NCI-H2227 (cell line): ENCODE measurements around the gene PCGF2.

Source experiments
- DNase-seq: peaks from one replicate; lab custom pipeline; 2025; ENCODE audit not compliant: unreplicated experiment; lab: John Stamatoyannopoulos, UW

PCGF2 gene

DNA sequence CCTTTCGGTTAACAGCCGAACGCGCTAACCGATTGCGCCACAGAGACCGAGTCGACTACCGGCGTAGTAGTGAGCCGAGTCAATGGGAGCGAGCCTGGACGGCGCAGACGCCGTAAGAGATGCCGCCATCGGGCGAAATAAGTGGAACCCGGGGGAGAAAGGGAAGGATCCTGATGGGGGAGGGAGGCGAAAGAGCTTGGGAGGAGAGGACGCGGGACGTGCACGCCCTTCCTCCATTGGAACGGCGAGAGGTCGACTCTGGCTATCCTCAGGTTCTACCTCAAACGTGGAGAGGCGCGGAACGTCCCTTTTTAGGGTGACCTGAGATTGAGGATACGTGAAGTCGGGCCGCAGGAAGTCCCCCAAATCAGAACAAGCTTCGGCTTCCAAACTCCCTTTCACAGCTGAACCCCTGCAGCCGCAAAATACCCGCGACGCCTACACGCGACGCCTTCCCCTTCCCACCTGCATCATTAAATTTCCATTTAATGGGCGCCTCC is 3.7 kb upstream of the PCGF2 start:
- DNase-seq: peak; percentile 94

DNA sequence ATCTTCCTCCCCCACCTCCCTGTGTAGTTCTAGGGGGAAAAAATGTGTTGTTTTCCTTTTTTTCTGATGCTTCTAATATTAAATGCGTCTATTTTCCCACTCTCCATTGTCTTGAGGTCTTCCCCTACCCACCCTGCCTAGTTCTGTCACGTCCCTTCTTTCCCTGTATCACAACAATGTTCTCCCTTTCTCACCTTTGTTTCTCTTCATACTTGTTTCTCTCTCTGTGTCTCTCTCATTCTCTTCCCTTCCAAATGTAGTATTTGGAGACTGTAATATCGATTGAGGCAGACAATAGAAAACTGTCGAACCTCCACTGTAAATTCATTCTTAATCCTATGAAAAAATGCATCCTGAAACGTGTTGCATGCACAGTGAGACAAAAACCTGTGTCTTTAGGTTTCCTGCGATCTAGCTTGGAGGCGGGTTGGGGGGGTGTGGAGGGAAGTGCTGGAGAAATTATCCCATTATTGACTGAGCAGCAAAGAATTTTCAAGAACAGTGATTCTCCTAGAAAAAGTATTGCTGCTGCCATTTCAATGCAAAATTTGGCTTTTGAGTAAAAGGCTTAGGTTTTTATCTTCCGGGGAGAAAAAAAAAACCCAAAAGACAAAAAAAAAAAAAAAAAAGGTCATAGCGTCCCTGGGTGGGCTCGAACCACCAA is 3.1 kb upstream of the PCGF2 start:
- peak; percentile 76 for DNase-seq

DNA sequence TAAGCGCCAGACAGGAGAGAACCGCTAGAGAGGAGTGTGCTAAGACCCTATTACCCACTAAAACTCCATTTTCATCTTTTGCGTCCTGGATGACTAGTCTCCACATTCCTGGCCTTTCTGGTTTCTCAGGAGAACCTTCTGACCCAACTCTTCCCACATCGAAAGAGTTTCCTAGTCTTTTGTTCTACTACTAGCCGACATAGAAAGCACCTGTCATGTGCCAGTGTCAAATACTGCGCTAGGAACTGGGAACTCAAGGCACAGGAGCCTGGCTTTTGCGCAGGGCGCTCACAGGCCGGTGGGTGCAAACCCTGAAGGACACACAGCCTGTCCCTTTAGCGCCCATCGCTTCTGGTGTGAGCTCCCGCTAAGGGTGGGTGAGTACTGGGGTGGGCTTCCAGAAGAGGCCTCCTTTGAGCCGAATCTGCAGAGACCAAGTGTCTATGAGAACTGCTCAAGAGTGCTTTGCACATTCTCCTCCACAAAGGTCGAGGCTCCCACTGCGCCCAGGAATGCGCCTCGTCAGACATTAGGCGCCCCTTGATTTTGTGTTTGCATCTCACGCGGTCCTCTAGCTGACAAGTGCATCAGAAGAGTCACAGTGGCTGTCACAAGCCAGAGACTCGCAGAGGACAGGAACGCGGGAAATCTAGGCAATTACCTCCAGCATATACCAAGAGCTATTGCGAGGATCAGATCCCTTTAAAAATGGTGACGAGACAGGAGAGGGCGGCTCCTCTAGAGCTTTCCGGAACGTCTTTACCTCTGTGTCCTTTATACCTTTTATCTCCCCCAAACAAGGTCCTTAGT is 2.4 kb upstream of the PCGF2 start:
- peak; percentile 70 for DNase-seq

DNA sequence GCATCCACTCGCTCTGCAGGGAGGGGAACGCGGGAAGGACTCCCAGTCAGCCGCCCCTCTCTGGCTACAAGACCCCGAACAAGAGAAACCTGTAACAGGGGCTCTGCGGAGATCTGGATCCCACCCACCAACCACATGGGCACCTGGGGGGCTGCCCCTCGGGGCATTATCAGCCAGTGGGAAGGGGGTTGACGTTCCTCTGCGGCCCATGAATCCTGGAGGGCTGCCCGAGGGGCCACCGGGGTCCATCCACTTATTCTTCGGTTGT is 1.8 kb upstream of the PCGF2 start:
- DNase-seq: peak; percentile 68

DNA sequence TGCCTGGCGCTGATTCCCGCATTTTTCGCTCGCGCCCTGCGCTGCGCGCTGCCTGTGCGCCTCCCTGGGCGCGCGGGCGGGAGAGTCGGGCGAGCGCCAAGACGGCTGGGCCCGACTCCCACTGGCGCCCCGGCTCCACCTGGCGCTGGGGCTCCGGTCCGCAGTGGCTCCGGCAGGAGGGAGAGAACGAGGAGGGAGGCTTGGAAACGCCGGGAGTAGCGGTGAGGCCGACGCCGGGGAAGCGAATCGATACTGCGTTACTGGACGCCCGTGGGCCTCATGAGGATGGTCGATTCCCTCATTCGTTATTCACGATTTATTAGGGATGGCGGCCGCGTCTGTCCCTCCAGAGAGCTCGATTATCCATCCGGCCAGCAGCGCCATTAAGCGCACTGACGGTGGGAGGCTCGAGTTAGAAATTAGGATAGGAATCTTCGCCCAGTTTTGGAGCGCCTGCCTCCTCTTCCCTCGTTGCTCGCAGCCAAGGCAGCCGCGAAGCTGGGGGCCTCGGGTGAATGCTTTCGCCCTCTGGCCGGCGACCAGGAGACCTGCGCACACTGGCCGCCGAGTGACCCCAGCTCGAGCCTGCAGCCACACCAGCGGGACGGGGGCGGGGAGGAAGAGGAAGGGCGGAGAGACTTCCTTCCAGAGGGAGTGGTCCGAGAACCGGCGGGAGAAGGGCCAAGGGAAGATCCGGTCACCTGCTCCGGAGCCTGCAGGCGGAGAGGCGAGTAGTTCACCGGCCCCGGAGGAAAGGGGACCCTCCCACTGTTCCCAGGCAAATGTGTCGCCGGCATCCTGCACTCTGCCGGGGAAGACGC is 1.3 kb upstream of the PCGF2 start:
- peak; percentile 72 for DNase-seq

DNA sequence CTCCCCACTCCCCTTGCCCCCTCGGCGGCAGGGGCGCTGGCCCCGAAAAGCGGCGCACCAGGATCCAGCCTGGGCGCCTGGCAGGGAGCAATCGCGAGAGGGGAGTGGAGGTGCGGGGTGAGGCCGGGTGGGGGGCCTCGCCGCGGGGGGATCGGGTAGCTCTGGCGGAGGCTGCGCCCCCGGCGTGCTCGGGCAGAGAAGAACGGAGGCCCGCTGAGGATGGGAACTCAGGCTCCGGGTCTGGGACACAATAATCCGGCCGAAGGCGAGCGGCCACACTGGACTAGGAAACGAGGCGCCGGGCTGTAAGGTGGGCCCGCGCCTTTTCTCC is 721 bp upstream of the PCGF2 start:
- DNase-seq: no peak

DNA sequence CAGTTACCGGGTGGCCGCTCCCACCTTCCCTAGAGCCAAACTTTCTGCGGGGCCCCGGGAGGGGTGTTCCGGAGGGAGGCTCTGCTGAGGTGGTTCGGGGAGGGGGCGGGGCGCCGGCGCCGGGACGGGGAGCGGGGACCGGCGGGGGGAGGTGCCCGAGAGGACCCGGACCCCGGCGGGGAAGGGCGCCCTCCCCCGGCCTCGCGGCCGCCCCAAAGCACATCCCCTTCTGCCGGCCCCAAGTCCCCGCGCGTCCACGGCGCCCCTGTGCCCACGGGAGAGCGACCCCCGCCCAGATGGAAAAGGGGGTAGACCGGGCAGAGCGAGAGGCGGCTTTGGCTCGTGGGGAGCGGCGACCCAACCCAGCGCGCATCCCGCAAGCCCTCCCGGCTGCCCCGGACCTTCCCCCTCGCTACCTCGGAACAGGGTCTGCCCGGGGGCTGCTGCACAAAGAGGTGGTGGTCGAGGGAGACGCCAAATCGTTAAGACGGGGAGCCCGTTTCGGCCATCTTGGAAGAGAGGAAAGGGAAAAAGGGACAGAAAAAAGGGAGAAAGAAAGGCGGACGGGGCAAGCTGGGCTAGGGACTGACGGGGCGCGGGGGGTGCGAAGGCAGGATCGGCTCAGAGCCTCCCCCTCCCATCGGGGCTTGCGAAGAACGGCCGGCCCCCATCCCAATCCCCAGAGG is 530 bp downstream of the PCGF2 start:
- peak; percentile 61 for DNase-seq

DNA sequence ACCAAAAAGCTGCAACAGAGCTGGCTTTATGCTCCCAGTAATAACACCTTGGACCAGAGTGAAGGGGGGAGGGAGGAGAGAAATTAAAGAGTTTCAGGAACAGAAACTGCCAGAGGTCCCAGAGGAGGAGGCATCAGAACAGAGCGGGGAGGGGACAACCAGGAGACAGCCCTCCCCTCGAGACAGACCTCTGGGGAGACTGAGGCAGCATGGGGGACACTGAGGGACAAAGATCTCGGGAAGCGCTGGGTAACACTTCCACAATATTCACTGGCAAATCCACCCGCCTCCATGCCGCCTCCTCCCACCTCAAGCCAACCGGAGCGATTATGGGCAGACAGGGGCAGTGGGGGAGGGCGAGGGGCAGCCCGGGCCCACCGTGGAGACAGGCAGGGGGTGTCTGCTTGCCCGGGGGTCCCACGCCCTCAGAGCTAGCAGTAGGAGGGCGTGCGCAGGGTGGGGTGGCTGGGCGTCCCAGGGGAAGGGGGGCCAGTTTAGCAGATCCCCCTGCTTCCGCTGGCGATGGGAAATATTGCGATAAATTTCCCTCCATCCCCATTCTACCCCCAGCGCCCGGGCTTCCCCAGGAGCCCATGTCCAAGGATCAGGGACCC is 1.2 kb downstream of the PCGF2 start:
- no peak for DNase-seq

DNA sequence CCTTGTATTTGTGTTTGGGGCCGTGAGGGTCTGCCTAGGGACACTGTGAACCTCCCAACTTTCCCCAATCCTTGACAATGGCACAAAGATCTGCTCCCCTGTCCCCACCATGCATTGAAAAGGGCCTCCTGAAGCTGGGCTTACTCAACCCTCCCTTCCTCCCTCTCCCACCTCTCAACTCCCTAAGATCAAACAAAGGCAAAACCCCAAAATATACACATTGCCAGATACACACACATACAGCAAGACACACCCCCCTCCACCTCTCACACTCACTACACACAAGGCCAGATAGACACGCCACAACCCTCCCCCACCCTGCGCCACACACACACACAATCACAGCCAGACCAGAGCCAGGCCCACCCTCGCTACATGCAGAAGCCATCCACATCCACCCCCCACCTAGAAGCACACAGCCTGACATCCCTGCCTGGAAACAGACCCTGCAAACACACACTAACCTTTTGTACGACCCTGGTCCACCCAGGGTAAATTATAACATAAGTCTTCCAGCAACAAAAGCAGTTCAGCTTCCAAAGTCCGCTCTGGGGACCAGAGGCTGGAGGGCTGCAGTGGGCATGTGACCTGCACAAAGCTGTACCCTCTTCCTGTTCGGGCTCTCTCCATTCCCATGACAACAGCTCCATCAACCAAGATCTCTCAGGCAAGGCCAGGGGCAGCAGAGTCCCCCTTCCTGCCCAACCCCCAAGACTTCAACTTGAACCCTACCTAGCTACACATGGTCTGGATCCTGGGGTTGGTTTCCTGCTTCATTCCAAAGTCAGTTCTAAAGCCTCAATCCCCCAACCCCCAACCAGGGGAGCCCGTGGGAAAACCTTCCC is 1.9 kb downstream of the PCGF2 start:
- DNase-seq: peak; percentile 52

DNA sequence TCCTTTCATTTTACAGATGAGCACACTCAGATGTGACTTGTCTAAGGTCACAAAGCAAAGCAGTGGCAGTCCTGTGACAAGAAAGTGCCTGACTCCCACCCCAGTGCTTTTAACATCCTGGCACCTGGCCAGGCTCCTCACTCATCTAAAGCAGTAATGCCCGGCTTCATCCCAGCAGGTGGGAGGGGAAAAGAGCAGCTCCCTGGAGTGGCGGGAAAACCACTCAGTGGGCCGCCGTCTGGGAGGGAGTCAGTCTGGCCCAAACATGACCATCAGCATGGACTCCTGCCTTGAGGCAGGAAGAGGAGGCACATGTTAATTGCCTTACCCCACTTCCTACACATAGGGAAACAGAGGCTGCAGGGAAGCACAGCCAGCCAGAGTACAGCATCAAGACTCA is 2.6 kb downstream of the PCGF2 start:
- DNase-seq: peak; percentile 78

DNA sequence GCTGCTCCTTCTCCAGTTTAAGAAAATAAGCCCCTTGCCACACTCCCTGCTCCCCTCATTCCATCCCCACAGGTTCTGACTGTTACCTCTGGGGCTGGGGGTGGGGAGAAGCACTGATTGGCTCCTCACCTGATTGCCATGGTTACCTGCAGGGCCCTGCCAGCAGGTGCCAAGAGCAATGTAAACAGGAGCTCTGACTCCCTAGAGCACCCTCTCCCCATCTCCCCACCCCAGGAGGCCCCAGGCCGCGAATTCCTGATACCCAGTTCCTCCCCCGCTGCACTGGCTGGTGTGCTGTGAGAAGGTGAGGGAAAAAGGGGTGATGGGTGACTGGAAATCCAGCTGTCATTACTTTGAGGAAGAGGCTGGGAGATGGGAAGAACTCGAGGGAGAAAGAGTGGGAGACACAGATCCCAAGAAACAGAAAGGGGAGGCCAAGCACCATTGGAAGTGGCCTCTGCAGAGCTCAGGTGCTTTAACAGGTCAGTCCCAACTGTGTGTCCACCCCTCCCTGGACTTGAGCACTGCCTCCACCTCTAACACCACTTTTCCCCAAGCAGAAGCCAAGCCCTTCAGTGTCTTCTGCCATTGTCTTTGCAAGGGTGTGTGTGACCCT is 4.5 kb downstream of the PCGF2 start:
- DNase-seq: peak; percentile 22

DNA sequence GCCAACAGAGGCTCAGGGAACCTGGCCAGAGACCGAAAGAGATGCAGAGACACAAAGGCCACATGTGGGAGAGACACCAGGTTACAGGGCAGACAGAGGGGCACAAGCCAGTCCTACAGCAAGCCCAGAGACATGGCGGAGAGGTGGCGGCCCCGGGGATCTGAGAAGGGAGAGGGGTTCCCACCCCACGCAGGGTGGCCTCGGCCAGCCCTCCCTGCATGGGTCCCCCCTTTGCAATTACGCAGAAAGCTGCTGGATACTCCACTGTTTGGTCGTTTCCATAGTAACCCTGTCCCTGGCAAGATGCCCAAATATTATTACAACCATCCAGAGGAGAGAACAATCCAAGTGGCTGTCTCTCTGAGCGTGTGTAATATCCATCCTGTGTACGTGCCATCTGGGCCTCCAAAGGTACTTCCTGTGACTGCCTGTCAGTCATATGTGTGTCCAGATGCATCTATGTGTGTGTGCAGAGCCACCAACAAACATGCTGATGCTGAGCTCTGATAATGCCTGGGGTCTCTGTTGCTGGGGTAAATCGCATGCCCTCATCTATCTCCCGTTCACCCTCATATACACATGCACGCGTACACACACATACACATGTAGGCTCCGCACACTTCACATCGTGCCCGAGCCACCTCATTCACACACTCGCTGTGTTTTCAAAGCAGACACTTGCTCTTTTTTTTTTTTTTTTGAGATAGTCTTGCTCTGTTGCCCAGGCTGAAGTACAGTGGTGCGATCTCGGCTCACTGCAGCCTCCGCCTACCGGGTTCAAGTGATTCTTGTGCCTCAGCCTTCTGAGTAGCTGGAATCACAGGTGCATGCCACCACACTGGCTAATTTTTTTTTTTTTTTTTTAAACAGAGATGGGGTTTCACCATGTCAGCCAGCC is 5.5 kb downstream of the PCGF2 start:
- peak; percentile 98 for DNase-seq

DNA sequence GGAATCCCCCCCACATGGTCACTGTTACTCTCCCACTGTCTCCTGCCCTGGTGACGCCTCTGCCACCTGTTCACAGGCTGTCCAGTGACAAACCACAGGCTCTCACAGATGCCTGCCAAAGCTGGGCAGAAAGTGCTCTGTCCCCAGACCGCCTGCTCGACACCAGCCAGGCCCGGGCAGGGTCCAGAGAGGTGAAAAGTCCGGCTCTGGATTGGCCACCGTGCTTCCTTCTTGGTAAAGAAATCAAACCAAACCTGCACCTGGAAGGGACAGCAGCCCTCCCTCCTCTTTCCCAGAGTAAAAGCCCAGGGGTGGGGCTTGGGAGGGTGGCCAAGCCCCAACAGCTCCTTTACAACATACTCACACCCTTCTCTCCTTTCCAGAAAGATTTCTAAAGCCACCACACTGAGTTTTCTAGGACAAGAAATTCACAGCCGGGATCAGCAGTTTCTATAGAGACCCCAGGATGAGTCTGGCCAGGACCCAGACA is 6.2 kb downstream of the PCGF2 start:
- DNase-seq: peak; percentile 65

DNA sequence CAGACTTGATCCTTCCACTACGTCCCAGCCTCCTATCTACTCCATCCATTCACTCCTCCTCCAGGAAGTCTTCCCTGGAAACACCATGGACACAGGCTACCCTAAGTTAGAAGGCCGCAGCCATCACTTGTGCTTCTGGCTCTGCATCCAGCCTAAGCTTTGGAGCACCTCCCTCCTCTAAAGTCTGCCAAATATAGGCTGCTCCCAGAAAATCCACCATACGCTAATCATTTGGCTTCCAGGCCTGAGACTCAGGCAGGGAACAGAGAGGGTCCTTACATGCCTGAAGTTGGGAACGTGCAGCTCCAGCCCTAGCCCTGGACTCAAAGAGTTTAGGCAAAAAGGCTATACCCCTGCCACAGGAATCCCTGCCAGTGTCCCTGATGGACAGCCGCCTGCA is 6.7 kb downstream of the PCGF2 start:
- no peak for DNase-seq

DNA sequence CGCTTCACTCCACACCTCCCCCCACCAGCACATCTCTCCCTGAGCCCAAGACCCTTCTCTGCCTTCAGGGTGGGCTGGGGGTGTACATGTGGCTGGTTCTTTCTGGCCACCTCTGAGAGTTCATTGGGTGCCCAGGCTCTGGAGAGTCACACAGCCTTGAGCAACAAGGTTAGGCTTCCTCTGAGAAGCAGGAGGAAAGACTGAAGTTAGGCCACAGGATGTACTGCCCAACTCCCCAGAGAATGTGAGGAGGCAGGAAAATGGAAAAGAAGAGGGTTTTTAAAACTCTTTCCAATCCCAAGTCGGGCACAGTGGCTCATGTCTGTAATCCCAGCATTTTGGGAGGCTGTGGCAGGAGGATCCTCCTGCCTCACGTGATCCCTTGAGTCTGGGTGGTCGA is 7.3 kb downstream of the PCGF2 start:
- no peak for DNase-seq

DNA sequence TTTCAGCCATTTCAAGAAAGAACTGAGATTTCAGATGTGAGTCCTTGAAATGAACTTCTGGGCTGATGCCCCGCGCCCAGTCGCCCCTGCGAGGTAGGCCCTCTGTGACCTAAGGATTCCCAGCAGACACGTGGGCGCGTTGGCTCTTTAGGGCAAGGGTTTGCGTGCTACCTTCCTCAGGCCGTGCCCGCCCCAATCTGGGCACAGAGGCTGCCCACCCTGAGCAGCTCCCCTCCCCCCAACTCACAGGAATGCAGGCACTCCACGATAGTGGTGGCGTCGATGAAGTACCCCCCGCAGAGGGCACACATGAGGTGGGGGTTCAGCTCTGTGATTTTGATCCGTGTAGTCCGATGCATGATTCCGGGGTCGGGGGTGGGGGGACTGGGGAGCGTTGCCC is 8.1 kb downstream of the PCGF2 start:
- DNase-seq: no peak

DNA sequence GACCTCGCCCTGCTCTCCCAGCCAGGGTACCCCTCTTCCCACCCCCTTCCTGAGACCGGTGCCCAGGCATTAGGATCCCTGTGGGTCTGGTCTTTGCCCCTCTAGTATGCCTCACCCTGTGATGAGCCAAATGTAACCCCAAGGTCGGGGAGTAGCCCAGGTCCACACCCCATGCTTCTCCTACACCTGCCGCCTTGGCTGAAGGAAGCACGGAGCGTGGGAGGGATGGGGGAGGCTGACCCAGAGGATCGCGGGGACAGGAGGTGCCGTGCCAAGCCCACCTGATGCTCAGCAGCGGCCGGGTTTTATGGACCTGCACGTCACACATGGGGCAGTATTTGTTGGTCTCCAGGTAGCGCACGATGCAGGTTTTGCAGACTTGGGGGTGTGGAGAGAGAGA is 8.8 kb downstream of the PCGF2 start:
- no peak for DNase-seq

DNA sequence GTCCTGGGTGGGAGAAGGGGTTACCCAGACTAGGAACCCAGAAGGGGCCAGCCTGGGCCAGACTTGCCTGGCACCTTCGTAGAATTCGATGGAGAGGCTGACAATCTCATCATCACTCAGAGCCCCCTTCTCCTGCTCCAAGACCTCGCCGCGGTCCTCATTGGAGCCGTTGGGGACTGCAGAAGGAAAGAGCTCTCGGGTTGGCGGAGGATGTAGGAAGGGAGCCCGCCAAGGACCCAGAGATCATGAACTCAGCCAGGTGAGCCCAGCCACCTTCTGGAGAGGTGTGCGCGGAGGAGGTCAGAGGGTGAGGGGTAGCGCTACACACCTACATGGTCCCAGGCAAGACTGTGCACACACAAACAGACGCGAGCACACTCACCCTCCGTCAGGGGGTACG is 9.4 kb downstream of the PCGF2 start:
- no peak for DNase-seq
